Measurements from ENCODE around the gene C11orf54. TPM values are rescaled to one million over a fixed set of nuclear protein-coding genes. Genes with fewer than 3 reads are reported as not detected.

The C11orf54 gene
- total and polyA plus RNA-seq, 2 donors (not counting 3 experiments of a cell fraction or from before 2014, with no cell fraction given), result 4.2 to 18.7 TPM

GRCh38 chr11:93741882-93742226 is 382 bp downstream of the C11orf54 start:
- H3K79me2 ChIP-seq (ENCODE audit: control insufficient read depth, insufficient read depth, low read length), result peaks cover 55% of the 10 kb centered on the region
- TF ChIP-seq MAX (IDR thresholded peaks at IDR 0.05; ENCODE audit: insufficient read depth, insufficient read length) (no peak), GATA2 (IDR thresholded peaks at IDR 0.05; ENCODE audit: insufficient read depth, insufficient read length, low read depth, low read length) (no peak), FOS (IDR thresholded peaks at IDR 0.05; ENCODE audit: borderline replicate concordance, insufficient read depth, low read length) (no peak), POLR2A (IDR thresholded peaks at IDR 0.05; ENCODE audit: low read depth, low read length) (no peak), MYC (IDR thresholded peaks at IDR 0.05; ENCODE audit: low read depth, low read length) (no peak), POLR2AphosphoS5 (IDR thresholded peaks at IDR 0.05; ENCODE audit: insufficient read depth, low read depth, low read length) (no peak)
- no peaks in the 10 kb centered on the region for H3K9me3 ChIP-seq (replicated peaks; ENCODE audit: control insufficient read depth, insufficient read depth, low read length)
- peaks cover 4 to 20% of the 10 kb centered on the region in 2 experiments for H3K36me3 ChIP-seq (ENCODE audit: control insufficient read depth in 2 of 2, extremely low read depth in 1 of 2, insufficient read depth in 2 of 2, low read length in 2 of 2)
- dilution Hi-C loops (cut with MboI; ENCODE audit: extremely low pct_ligation_motif_present, low sequenced_read_pairs), result no loop called here
- peaks cover 7% of the 10 kb centered on the region for H4K20me1 ChIP-seq (replicated peaks; ENCODE audit: control insufficient read depth, extremely low read depth, insufficient read depth, low read length)
- peak overlapping the region; percentile 92 for H3K9ac ChIP-seq (replicated peaks; ENCODE audit: extremely low read depth, insufficient read depth, low read length)
- H3K9me1 ChIP-seq (replicated peaks; ENCODE audit: control insufficient read depth, extremely low read depth, insufficient read depth, low read length), result no peaks in the 10 kb centered on the region
- peak overlapping the region; percentile 36 for H2AFZ ChIP-seq (ENCODE audit: low read depth, low read length)
- H3K27me3 ChIP-seq (ENCODE audit: control insufficient read depth in 2 of 2, insufficient read depth in 2 of 2, low read length in 2 of 2), result no peaks in the 10 kb centered on the region
- TSS peak; percentile 74 for BruUV-seq (replicated peaks)
- H3K4me1 ChIP-seq (ENCODE audit: control insufficient read depth, extremely low read depth, insufficient read depth, low read length), result peaks cover 23% of the 10 kb centered on the region
- no peak for FAIRE-seq
- DNase-seq (ENCODE audit: low read depth, low spot score), result no peak
- POLR2A ChIA-PET, result interaction anchor here (0.6 to 2.8 kb wide), 7 partner anchors 9 to 54 kb away, joined by 3 to 47 read pairs (median 4); partner anchors contain the start of gene MED17
- H3K4me3 ChIP-seq (replicated peaks in 1 of 3; ENCODE audit: insufficient read depth in 1 of 3, low read depth in 1 of 3, low read length in 3 of 3), result peak overlapping the region; percentile 8 to 99 (median 93)
- H3K4me2 ChIP-seq (ENCODE audit: insufficient read depth, low read length), result peak overlapping the region; percentile 76
- intact Hi-C loops (cut with micrococcal nuclease), result loop anchor here (1.0 to 10.0 kb wide), 2 partner anchors 42 to 753 kb away; partner anchors contain the start of genes ANKRD49, MED17 and MRE11
- H3K27ac ChIP-seq (ENCODE audit: insufficient read depth, low read depth, low read length), result peak overlapping the region; percentile 54
- CTCF ChIA-PET, result interaction anchor here (1.1 to 2.8 kb wide), 2 partner anchors 28 to 42 kb away, joined by 3 to 16 read pairs; partner anchors contain the start of gene MED17

GRCh38 chr11:93743291-93743690 is 1.8 kb downstream of the C11orf54 start:
- H3K9me3 ChIP-seq (replicated peaks; ENCODE audit: control insufficient read depth, insufficient read depth, low read length), result no peaks in the 10 kb centered on the region
- POLR2A ChIA-PET, result no interaction called here
- dilution Hi-C loops (cut with MboI; ENCODE audit: extremely low pct_ligation_motif_present, low sequenced_read_pairs), result no loop called here

More at GRCh38 chr11:93743291-93743690, 1.8 kb downstream of the C11orf54 start:
- Histone ChIP-seq H3K79me2 (ENCODE audit: control insufficient read depth, insufficient read depth, low read length) (peaks cover 41% of the 10 kb centered on the region), H3K4me2 (ENCODE audit: insufficient read depth, low read length) (no peak overlapping the region), H4K20me1 (replicated peaks; ENCODE audit: control insufficient read depth, extremely low read depth, insufficient read depth, low read length) (no peaks in the 10 kb centered on the region), H2AFZ (ENCODE audit: low read depth, low read length) (no peak overlapping the region), H3K9ac (replicated peaks; ENCODE audit: extremely low read depth, insufficient read depth, low read length) (no peak overlapping the region), H3K27me3 (ENCODE audit: control insufficient read depth in 2 of 2, insufficient read depth in 2 of 2, low read length in 2 of 2) (no peaks in the 10 kb centered on the region), H3K27ac (ENCODE audit: insufficient read depth, low read depth, low read length) (no peak overlapping the region), H3K36me3 (ENCODE audit: control insufficient read depth in 2 of 2, extremely low read depth in 1 of 2, insufficient read depth in 2 of 2, low read length in 2 of 2) (peaks cover 4 to 9% of the 10 kb centered on the region in 2 experiments), H3K9me1 (replicated peaks; ENCODE audit: control insufficient read depth, extremely low read depth, insufficient read depth, low read length) (no peaks in the 10 kb centered on the region), H3K4me3 (replicated peaks in 1 of 3; ENCODE audit: insufficient read depth in 1 of 3, low read depth in 1 of 3, low read length in 3 of 3) (no peak overlapping the region), H3K4me1 (ENCODE audit: control insufficient read depth, extremely low read depth, insufficient read depth, low read length) (peaks cover 10% of the 10 kb centered on the region)
- CTCF ChIA-PET, result no interaction called here
- intact Hi-C loops (cut with micrococcal nuclease), result loop anchor here (10.0 kb wide), 1 partner anchor 752 kb away; the partner anchor contains the start of genes ANKRD49 and MRE11
- FAIRE-seq, result no peak
- TF ChIP-seq POLR2AphosphoS5 (IDR thresholded peaks at IDR 0.05; ENCODE audit: insufficient read depth, low read depth, low read length) (no peak), JUN (IDR thresholded peaks at IDR 0.05; ENCODE audit: borderline replicate concordance, insufficient read depth, insufficient read length, low read depth) (no peak)
- no peak for DNase-seq (ENCODE audit: low read depth, low spot score)
- BruUV-seq (replicated peaks), result no TSS peak
